ENCODE results near the gene LILRA6. TPM values are rescaled to one million over a fixed set of nuclear protein-coding genes. Genes with fewer than 3 reads are reported as not detected.

The LILRA6 gene
- total and polyA plus RNA-seq, 10 of the 15 experiments (the other 5 are each of a cell fraction or from before 2014, with no cell fraction given), result 0.04 to 1.7 (median 0.09) TPM; not detected in 2

- Histone ChIP-seq H3K4me2 (ENCODE audit: control insufficient read depth, insufficient read depth) (no peak overlapping the region), H3K4me3 (no peak overlapping the region), H3K4me1 (ENCODE audit: control insufficient read depth, insufficient read depth, low read length) (no peaks in the 10 kb centered on the region), H3K27ac (ENCODE audit: control insufficient read depth, insufficient read depth) (no peak overlapping the region), H3K9me3 (replicated peaks; ENCODE audit: control insufficient read depth, insufficient read depth, low read length) (no peaks in the 10 kb centered on the region; the same call in 2 of the 3 replicates), H2AFZ (ENCODE audit: control insufficient read depth, low read depth, low read length) (no peak overlapping the region), H3K36me3 (ENCODE audit: control insufficient read depth in 2 of 2, insufficient read depth in 2 of 2, low read length in 1 of 2) (no peaks in the 10 kb centered on the region), H3K9ac (ENCODE audit: control insufficient read depth, insufficient read depth, low read length) (no peak overlapping the region), H4K20me1 (ENCODE audit: control insufficient read depth, insufficient read depth) (0 out of 2 replicates have a peak, but pooled peaks cover 4% of the 10 kb centered on the region), H3K79me2 (ENCODE audit: control insufficient read depth, insufficient read depth, low read length) (no peaks in the 10 kb centered on the region), H3K27me3 (replicated peaks in 1 of 2; ENCODE audit: control insufficient read depth in 2 of 2, insufficient read depth in 2 of 2, low read length in 1 of 2) (no peaks in the 10 kb centered on the region)
- ChIA-PET POLR2A (interaction anchor here (2.2 kb wide), 1 partner anchor 41 kb away, joined by 7 read pairs; the partner anchor contains the start of gene MBOAT7), RAD21 (ENCODE audit: unreplicated experiment) (interaction anchor here (0.6 kb wide), 1 partner anchor 313 kb away, joined by 4 read pairs; no protein-coding TSS in a partner anchor), SMC1A (ENCODE audit: uncharacterized antibody, unreplicated experiment) (interaction anchor here (0.6 kb wide), 1 partner anchor 161 kb away, joined by 3 read pairs; no protein-coding TSS in a partner anchor), CTCF (interaction anchor here (0.7 to 1.0 kb wide), 2 partner anchors 54 to 161 kb away, joined by 3 read pairs; no protein-coding TSS in a partner anchor)
- intact Hi-C loops (cut with micrococcal nuclease; ENCODE audit: unreplicated experiment), result loop anchor here (2.0 kb wide), 1 partner anchor 161 kb away; no protein-coding TSS in a partner anchor
- ATAC-seq (no peak), FAIRE-seq (no peak), DNase-seq (ENCODE audit: low read depth, low spot score) (no peak)
- no TSS peak for BruUV-seq (replicated peaks)
- 42% methylated on average over 7 of the region's 7 CpGs for WGBS (ENCODE audit: insufficient coverage, insufficient replicate concordance, low lambda C conversion rate, missing lambda C conversion rate)
- in situ Hi-C loops (cut with MboI), result loop anchor here (10.0 kb wide), 2 partner anchors 435 to 1035 kb away; partner anchors contain the start of gene ZNF665
- no peak for TF ChIP-seq RB1 (IDR thresholded peaks at IDR 0.05; ENCODE audit: borderline replicate concordance)
- TF ChIP-seq SREBF2 (IDR thresholded peaks at IDR 0.05; ENCODE audit: low read length), result no peak
- no peak for TF ChIP-seq ZBTB4 (CRISPR knock-in tag; IDR thresholded peaks at IDR 0.05)
- TF ChIP-seq FOXK2 (IDR thresholded peaks at IDR 0.05), result no peak
- TF ChIP-seq, protein P1, sequence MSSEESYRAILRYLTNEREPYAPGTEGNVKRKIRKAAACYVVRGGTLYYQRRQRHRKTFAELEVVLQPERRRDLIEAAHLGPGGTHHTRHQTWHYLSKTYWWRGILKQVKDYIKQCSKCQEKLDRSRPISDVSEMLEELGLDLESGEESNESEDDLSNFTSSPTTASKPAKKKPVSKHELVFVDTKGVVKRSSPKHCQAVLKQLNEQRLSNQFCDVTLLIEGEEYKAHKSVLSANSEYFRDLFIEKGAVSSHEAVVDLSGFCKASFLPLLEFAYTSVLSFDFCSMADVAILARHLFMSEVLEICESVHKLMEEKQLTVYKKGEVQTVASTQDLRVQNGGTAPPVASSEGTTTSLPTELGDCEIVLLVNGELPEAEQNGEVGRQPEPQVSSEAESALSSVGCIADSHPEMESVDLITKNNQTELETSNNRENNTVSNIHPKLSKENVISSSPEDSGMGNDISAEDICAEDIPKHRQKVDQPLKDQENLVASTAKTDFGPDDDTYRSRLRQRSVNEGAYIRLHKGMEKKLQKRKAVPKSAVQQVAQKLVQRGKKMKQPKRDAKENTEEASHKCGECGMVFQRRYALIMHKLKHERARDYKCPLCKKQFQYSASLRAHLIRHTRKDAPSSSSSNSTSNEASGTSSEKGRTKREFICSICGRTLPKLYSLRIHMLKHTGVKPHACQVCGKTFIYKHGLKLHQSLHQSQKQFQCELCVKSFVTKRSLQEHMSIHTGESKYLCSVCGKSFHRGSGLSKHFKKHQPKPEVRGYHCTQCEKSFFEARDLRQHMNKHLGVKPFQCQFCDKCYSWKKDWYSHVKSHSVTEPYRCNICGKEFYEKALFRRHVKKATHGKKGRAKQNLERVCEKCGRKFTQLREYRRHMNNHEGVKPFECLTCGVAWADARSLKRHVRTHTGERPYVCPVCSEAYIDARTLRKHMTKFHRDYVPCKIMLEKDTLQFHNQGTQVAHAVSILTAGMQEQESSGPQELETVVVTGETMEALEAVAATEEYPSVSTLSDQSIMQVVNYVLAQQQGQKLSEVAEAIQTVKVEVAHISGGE (CRISPR knock-in tag; IDR thresholded peaks at IDR 0.05), result no peak
- TF ChIP-seq, protein P2, sequence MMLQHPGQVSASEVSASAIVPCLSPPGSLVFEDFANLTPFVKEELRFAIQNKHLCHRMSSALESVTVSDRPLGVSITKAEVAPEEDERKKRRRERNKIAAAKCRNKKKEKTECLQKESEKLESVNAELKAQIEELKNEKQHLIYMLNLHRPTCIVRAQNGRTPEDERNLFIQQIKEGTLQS (IDR thresholded peaks at IDR 0.05; ENCODE audit: borderline replicate concordance, extremely low read depth, low read depth, low read length), result no peak
- no peak for TF ChIP-seq EGR1 (IDR thresholded peaks at IDR 0.05; ENCODE audit: borderline replicate concordance in 1 of 2, low read depth in 2 of 2, low read length in 2 of 2)
- TF ChIP-seq TARDBP (IDR thresholded peaks at IDR 0.05; ENCODE audit: borderline replicate concordance), result no peak
- no peak for TF ChIP-seq KDM1A (IDR thresholded peaks at IDR 0.05; ENCODE audit: borderline replicate concordance)
- TF ChIP-seq JUND (IDR thresholded peaks at IDR 0.05; ENCODE audit: low read depth, low read length), result no peak
- TF ChIP-seq CUX1 (IDR thresholded peaks at IDR 0.05; ENCODE audit: insufficient replicate concordance, low read depth, low read length), result no peak
These were observed 12.6 kb downstream of the LILRA6 start for GRCh38 chr19:54230031-54230430.
